H9 (cell line): ENCODE results near the gene DUOX1. TPM values are rescaled to one million over a fixed set of nuclear protein-coding genes. Genes with fewer than 3 reads are reported as not detected.

Source experiments
- DNase-seq: peaks from one replicate; pipeline ENCODE4 v3.0.0-alpha.2; 2017
- H2AFZ ChIP-seq: one replicate; pipeline ENCODE4 v1.6.1; 2013; ENCODE audit warnings: mild to moderate bottlenecking, low read length, control low read depth, moderate library complexity
- H2AK5ac ChIP-seq: 2 replicates; pipeline ENCODE4 v1.6.1; 2013; ENCODE audit warnings: low read length, control low read depth, mixed read lengths; ENCODE audit not compliant: insufficient read length
- H2BK120ac ChIP-seq: one replicate; pipeline ENCODE4 v1.6.1; 2013; ENCODE audit warnings: low read depth, mild to moderate bottlenecking, low read length, control low read depth, inconsistent platforms; ENCODE audit not compliant: poor library complexity, severe bottlenecking
- H2BK12ac ChIP-seq: 2 replicates; pipeline ENCODE4 v1.6.1; 2013; ENCODE audit warnings: low read length, control low read depth, mixed read lengths, low read depth; ENCODE audit not compliant: insufficient read length
- H2BK15ac ChIP-seq: 2 replicates; pipeline ENCODE4 v1.6.1; 2013; ENCODE audit warnings: low read depth, low read length, control low read depth
- H2BK20ac ChIP-seq: one replicate; pipeline ENCODE4 v1.6.1; 2013; ENCODE audit warnings: low read depth, mild to moderate bottlenecking, low read length, control low read depth, inconsistent platforms; ENCODE audit not compliant: poor library complexity, severe bottlenecking
- H2BK5ac ChIP-seq: 2 replicates; pipeline ENCODE4 v1.6.1; 2013; ENCODE audit warnings: low read length, control low read depth, mixed read lengths; ENCODE audit not compliant: insufficient read length
- H3K14ac ChIP-seq: 2 replicates; pipeline ENCODE4 v1.6.1; 2013; ENCODE audit warnings: low read length, control low read depth; ENCODE audit not compliant: insufficient read depth
- H3K18ac ChIP-seq: 2 replicates; pipeline ENCODE4 v1.6.1; 2013; ENCODE audit warnings: low read depth, mild to moderate bottlenecking, mixed read lengths, low read length, control low read depth; ENCODE audit not compliant: insufficient read length
- H3K23ac ChIP-seq: 2 replicates; pipeline ENCODE4 v1.6.1; 2013; ENCODE audit warnings: low read length, control low read depth, mixed read lengths, low read depth; ENCODE audit not compliant: insufficient read length
- H3K23me2 ChIP-seq: 2 replicates; pipeline ENCODE4 v1.6.1; 2013; ENCODE audit warnings: low read depth, mild to moderate bottlenecking, mixed read lengths, low read length, control low read depth; ENCODE audit not compliant: insufficient read length, poor library complexity, severe bottlenecking
- H3K27ac ChIP-seq: 2 replicates; pipeline ENCODE4 v1.5.1; 2013; ENCODE audit warnings: low read length, control low read depth, mixed read lengths, low read depth; ENCODE audit not compliant: insufficient read length
- H3K27me3 ChIP-seq: 2 replicates; pipeline ENCODE4 v1.6.1; 2013; ENCODE audit warnings: low read length, control low read depth, inconsistent platforms; ENCODE audit not compliant: insufficient read depth
- H3K4ac ChIP-seq: 2 replicates; pipeline ENCODE4 v1.6.1; 2013; ENCODE audit warnings: low read depth, mild to moderate bottlenecking, control low read depth, inconsistent platforms, low read length, moderate library complexity
- H3K4me1 ChIP-seq: 2 replicates; pipeline ENCODE4 v1.6.1; 2013; ENCODE audit warnings: low read length, control low read depth, inconsistent platforms; ENCODE audit not compliant: insufficient read depth
- H3K4me2 ChIP-seq: 2 replicates; pipeline ENCODE4 v1.6.1; 2013; ENCODE audit warnings: low read length, control low read depth, mixed read lengths; ENCODE audit not compliant: insufficient read length, insufficient read depth
- H3K56ac ChIP-seq: 2 replicates; pipeline ENCODE4 v1.6.1; 2013; ENCODE audit warnings: low read depth, mild to moderate bottlenecking, mixed read lengths, low read length, control low read depth; ENCODE audit not compliant: insufficient read length
- H3K79me1 ChIP-seq: 2 replicates; pipeline ENCODE4 v1.6.1; 2013; ENCODE audit warnings: low read depth, mild to moderate bottlenecking, moderate library complexity, low read length, control low read depth, inconsistent platforms; ENCODE audit not compliant: insufficient read depth, poor library complexity, severe bottlenecking
- H3K79me2 ChIP-seq: 2 replicates; pipeline ENCODE4 v1.6.1; 2013; ENCODE audit warnings: low read length, control low read depth, inconsistent platforms; ENCODE audit not compliant: insufficient read depth
- H3K9ac ChIP-seq: 2 replicates; pipeline ENCODE4 v1.6.1; 2013; ENCODE audit warnings: low read length, control low read depth, mixed read lengths; ENCODE audit not compliant: insufficient read length; ENCODE audit errors: extremely low read depth
- H3K9me3 ChIP-seq: one replicate; pipeline ENCODE4 v1.6.1; 2013; ENCODE audit warnings: low read depth, low read length, inconsistent platforms; ENCODE audit not compliant: control insufficient read depth
- H3T11ph ChIP-seq: one replicate; pipeline ENCODE4 v1.6.1; 2013; ENCODE audit warnings: mild to moderate bottlenecking, low read length, control low read depth, inconsistent platforms
- H4K20me1 ChIP-seq: one replicate; pipeline ENCODE4 v1.6.1; 2013; ENCODE audit not compliant: control insufficient read depth, insufficient read length, insufficient read depth
- H4K5ac ChIP-seq: 2 replicates; pipeline ENCODE4 v1.6.1; 2013; ENCODE audit warnings: low read depth, mild to moderate bottlenecking, mixed read lengths, low read length, control low read depth; ENCODE audit not compliant: insufficient read length
- H4K8ac ChIP-seq: replicated peaks from 2 replicates; pipeline ENCODE4 v1.6.1; 2013; ENCODE audit warnings: low read length, control low read depth, mixed read lengths, low read depth; ENCODE audit not compliant: insufficient read length
- H4K91ac ChIP-seq: 2 replicates; pipeline ENCODE4 v1.6.1; 2013; ENCODE audit warnings: low read depth, mild to moderate bottlenecking, moderate library complexity, mixed read lengths, low read length, control low read depth; ENCODE audit not compliant: insufficient read length
- H3K27ac Mint-ChIP-seq, 3 experiments: 2 replicates in 2 of 3; 3 replicates in 1 of 3; pipeline ENCODE4 v1.8.0; 2020 to 2021; ENCODE audit warnings: mixed read lengths in 3 of 3, mild to moderate bottlenecking in 1 of 3, moderate library complexity in 1 of 3
- H3K27me3 Mint-ChIP-seq: 2 replicates; pipeline ENCODE4 v1.8.0; 2021; ENCODE audit warnings: low read depth, mild to moderate bottlenecking, moderate library complexity, mixed read lengths
- H3K36me3 Mint-ChIP-seq, 3 experiments: 2 replicates in 2 of 3; 3 replicates in 1 of 3; pipeline ENCODE4 v1.8.0; 2020 to 2021; ENCODE audit warnings: low read depth in 3 of 3, mixed read lengths in 3 of 3; ENCODE audit not compliant: insufficient read depth in 1 of 3
- H3K4me1 Mint-ChIP-seq, 2 experiments: 2 replicates each; pipeline ENCODE4 v1.8.0; 2020; ENCODE audit warnings: mixed read lengths in 2 of 2
- H3K4me3 Mint-ChIP-seq, 2 experiments: 2 replicates in 1 of 2; 3 replicates in 1 of 2; pipeline ENCODE4 v1.8.0; 2020 to 2021; ENCODE audit warnings: mild to moderate bottlenecking in 2 of 2, mixed read lengths in 2 of 2, moderate library complexity in 1 of 2
- H3K9me3 Mint-ChIP-seq, 2 experiments: 2 replicates in 1 of 2; 3 replicates in 1 of 2; pipeline ENCODE4 v1.8.0; 2020; ENCODE audit warnings: mild to moderate bottlenecking in 2 of 2, mixed read lengths in 2 of 2, moderate library complexity in 1 of 2
- CTCF ChIP-seq: fragments of 200-600 bp; sonication (generic); conservative IDR thresholded peaks from 3 replicates; pipeline ENCODE4 v1.8.0; 2021; ENCODE audit warnings: antibody characterized with exemption, mild to moderate bottlenecking
- WGBS: extraction: QIAGEN DNeasy Blood & Tissue Kit; methylation state at CpG from one replicate; pipeline ENCODE4 v1.1.7; 2013; ENCODE audit warnings: missing lambda C conversion rate, low lambda C conversion rate, mixed read lengths; ENCODE audit not compliant: insufficient read length; ENCODE audit errors: extremely low coverage; 5-methylcytosine and 5-hydroxymethylcytosine counted together
- total RNA-seq: library from RNA; stranded (reverse); gene quantifications from 2 replicates; pipeline ENCODE4 v1.2.1, GENCODE V29; 2021

DUOX1 gene
- total RNA-seq, 1 experiment from 2014 or later = 2.6 TPM

GRCh38 chr15:45094358-45094730 lies 35.5 kb upstream of the DUOX1 start:
- Histone ChIP-seq H2BK12ac (no peak overlapping the region), H4K20me1 (no peaks in the 10 kb centered on the region), H4K91ac (no peak overlapping the region), H2BK15ac (no peak overlapping the region), H2BK5ac (no peak overlapping the region), H3K56ac (no peak overlapping the region), H3K79me1 (no peaks in the 10 kb centered on the region), H3K4me1 (no peaks in the 10 kb centered on the region), H3K27me3 (no peaks in the 10 kb centered on the region), H3K4ac (no peak overlapping the region), H3K27ac (no peak overlapping the region), H3K23ac (no peak overlapping the region), H2AK5ac (no peak overlapping the region), H4K8ac (no peak overlapping the region), H3K23me2 (no peaks in the 10 kb centered on the region), H3K4me2 (no peak overlapping the region), H3K18ac (no peak overlapping the region), H4K5ac (no peak overlapping the region), H2BK120ac (no peak overlapping the region), H3T11ph (no peak overlapping the region), H2AFZ (no peak overlapping the region), H2BK20ac (no peak overlapping the region), H3K14ac (no peak overlapping the region; the same call in 1 of the 2 replicates), H3K9me3 (no peaks in the 10 kb centered on the region), H3K79me2 (no peaks in the 10 kb centered on the region), H3K9ac (no peak overlapping the region)
- Mint-ChIP-seq H3K4me3 (no peak overlapping the region), H3K27me3 (peaks cover 16% of the 10 kb centered on the region), H3K4me1 (no peaks in the 10 kb centered on the region), H3K36me3 (no peaks in the 10 kb centered on the region; a peak in 1 of 7 replicates), H3K9me3 (no peaks in the 10 kb centered on the region; a peak in 1 of 5 replicates), H3K27ac (no peak overlapping the region; a peak in 1 of 7 replicates)
- DNase-seq = no peak
- no peak for TF ChIP-seq CTCF
- no CpG with 5 or more reads among the region's 9 CpGs for WGBS
